B cell (primary cell): Measurements from ENCODE around the gene ADH7. TPM values are rescaled to one million over a fixed set of nuclear protein-coding genes. Genes with fewer than 3 reads are reported as not detected.

Source experiments
- ATAC-seq: fragments of 200-7000 bp; cut with Tn5 transposase; one replicate; pipeline ENCODE4 v1.10.0; 2021; ENCODE audit warnings: low read depth, mild to moderate bottlenecking, moderate number of reproducible peaks, moderate library complexity
- CTCF ChIA-PET: fragments of 350-600 bp; sonication (Branson Sonifier 250); formaldehyde crosslinking; loops from one replicate; lab custom pipeline; 2021; ENCODE audit warnings: antibody characterized with exemption, inconsistent platforms; lab: Charles Lee
- POLR2A ChIA-PET: fragments of 350-600 bp; sonication (Branson Sonifier 250); formaldehyde crosslinking; loops from one replicate; lab custom pipeline; 2021; ENCODE audit warnings: antibody characterized with exemption; lab: Charles Lee
- DNase-seq: peaks from one replicate; pipeline ENCODE4 v3.0.0; 2013
- H2AFZ ChIP-seq: 2 replicates; pipeline ENCODE4 v1.6.1; 2012; ENCODE audit warnings: mild to moderate bottlenecking, low read depth, low read length; ENCODE audit not compliant: insufficient read depth, poor library complexity, severe bottlenecking
- H3K27ac ChIP-seq, 2 donors: 1 replicate in 1 of 2; 2 replicates in 1 of 2; pipeline ENCODE4 v1.5.1; 2012 to 2013; ENCODE audit warnings: low read length in 2 of 2, mild to moderate bottlenecking in 2 of 2, moderate library complexity in 1 of 2
- H3K27me3 ChIP-seq, 4 experiments: fragments of 200-600 bp in 1 of 4; sonication (generic) in 1 of 4; replicated peaks in 1 of 4; 1 replicate in 2 of 4; 2 replicates in 2 of 4; pipeline versions ENCODE4 v1.6.1 to v1.7.0; 2013 to 2016; ENCODE audit warnings: low read length in 3 of 4, mild to moderate bottlenecking in 2 of 4, mixed read lengths in 1 of 4, moderate library complexity in 1 of 4; ENCODE audit not compliant: insufficient read depth in 4 of 4, control insufficient read depth in 3 of 4; ENCODE audit errors: control extremely low read depth in 1 of 4
- H3K36me3 ChIP-seq, 2 experiments: replicated peaks in 1 of 2; 1 replicate in 1 of 2; 2 replicates in 1 of 2; pipeline versions ENCODE4 v1.6.1 to v1.7.1; 2013; ENCODE audit warnings: low read length in 1 of 2; ENCODE audit not compliant: insufficient read depth in 2 of 2, control insufficient read depth in 1 of 2; ENCODE audit errors: control extremely low read depth in 1 of 2, extremely low read depth in 1 of 2
- H3K4me1 ChIP-seq, 2 donors: fragments of 200-600 bp in 1 of 2; sonication (generic) in 1 of 2; 1 replicate in 1 of 2; 2 replicates in 1 of 2; pipeline versions ENCODE4 v1.5.1 to v1.6.1; 2013 to 2017; ENCODE audit warnings: low read length in 2 of 2; ENCODE audit not compliant: control insufficient read depth in 2 of 2, insufficient read depth in 2 of 2
- H3K4me2 ChIP-seq: replicated peaks from 2 replicates; pipeline ENCODE3; 2012; ENCODE audit warnings: mild to moderate bottlenecking, low read depth, low read length; ENCODE audit not compliant: poor library complexity, severe bottlenecking
- H3K4me3 ChIP-seq, 5 experiments: fragments of 200-600 bp in 1 of 5; sonication (generic) in 1 of 5; 1 replicate in 3 of 5; 2 replicates in 2 of 5; pipeline versions ENCODE4 v1.5.1 to v1.7.0; 2011 to 2016; ENCODE audit warnings: low read length in 4 of 5, mild to moderate bottlenecking in 4 of 5, low read depth in 2 of 5, control low read depth in 1 of 5, moderate library complexity in 1 of 5; ENCODE audit not compliant: insufficient read depth in 1 of 5; ENCODE audit errors: control extremely low read depth in 1 of 5, extremely low read depth in 1 of 5
- H3K79me2 ChIP-seq: fragments of 200-600 bp; sonication (generic); one replicate; pipeline ENCODE4 v1.6.0; 2016; ENCODE audit warnings: low read length; ENCODE audit not compliant: control insufficient read depth, insufficient read depth
- H3K9ac ChIP-seq: fragments of 200-600 bp; sonication (generic); 2 replicates; pipeline ENCODE4 v1.6.1; 2017; ENCODE audit warnings: mild to moderate bottlenecking, low read length, moderate library complexity
- H3K9me3 ChIP-seq, 3 donors: one replicate each; pipeline versions ENCODE4 v1.6.1 to v1.7.1; 2013; ENCODE audit warnings: low read length in 2 of 3; ENCODE audit not compliant: control insufficient read depth in 2 of 3, insufficient read depth in 1 of 3; ENCODE audit errors: control extremely low read depth in 1 of 3
- H4K20me1 ChIP-seq: 2 replicates; pipeline ENCODE4 v1.6.0; 2012; ENCODE audit warnings: mild to moderate bottlenecking, low read length; ENCODE audit not compliant: insufficient read depth, control insufficient read depth, poor library complexity, severe bottlenecking
- H3K27ac Mint-ChIP-seq: one replicate; pipeline ENCODE4 v1.8.0; 2021; ENCODE audit warnings: mixed read lengths
- H3K27me3 Mint-ChIP-seq: one replicate; pipeline ENCODE4 v1.8.0; 2021; ENCODE audit warnings: mixed read lengths
- H3K4me1 Mint-ChIP-seq: one replicate; pipeline ENCODE4 v1.8.0; 2021; ENCODE audit warnings: mixed read lengths
- H3K4me3 Mint-ChIP-seq: one replicate; pipeline ENCODE4 v1.8.0; 2021; ENCODE audit warnings: mixed read lengths
- H3K9me3 Mint-ChIP-seq: one replicate; pipeline ENCODE4 v1.8.0; 2022; ENCODE audit warnings: mixed read lengths; ENCODE audit not compliant: insufficient read depth
- EZH2 ChIP-seq: IDR thresholded peaks from 2 replicates; pipeline ENCODE4 v1.6.1; 2012; ENCODE audit warnings: borderline replicate concordance, low read depth, mild to moderate bottlenecking, moderate library complexity, low read length; ENCODE audit not compliant: insufficient read depth, poor library complexity, severe bottlenecking
- WGBS: methylation state at CpG from one replicate; pipeline ENCODE4 v1.1.5; 2013; ENCODE audit warnings: missing lambda C conversion rate; ENCODE audit not compliant: insufficient coverage; 5-methylcytosine and 5-hydroxymethylcytosine counted together
- intact Hi-C: fragments of 100-400 bp; cut with micrococcal nuclease; formaldehyde crosslinking; loops from one replicate; pipeline ENCODE4 v1.10.0; 2022
- polyA plus RNA-seq: library from polyadenylated mRNA; depleted of rRNA; stranded (reverse); fragments of >200 nt; gene quantifications from 2 replicates; pipeline ENCODE4 v1.2.3, GENCODE V29; 2012
- total RNA-seq, 2 donors: library from RNA; stranded (reverse); fragments of 120-200 nt in 1 of 2; gene quantifications; 1 replicate in 1 of 2; 2 replicates in 1 of 2; pipeline versions ENCODE4 v1.2.3 to v1.2.4, GENCODE V29; 2013 to 2022
- TF ChIP-seq, protein P1 (sequence below): fragments of 200-600 bp; IDR thresholded peaks from one replicate; pipeline ENCODE4 v1.8.0; 2022; ENCODE audit warnings: antibody characterized with exemption, mild to moderate bottlenecking

Gene ADH7
- total and polyA plus RNA-seq, 2 donors (not counting 1 experiment from before 2014, with no cell fraction given) = not detected

DNA sequence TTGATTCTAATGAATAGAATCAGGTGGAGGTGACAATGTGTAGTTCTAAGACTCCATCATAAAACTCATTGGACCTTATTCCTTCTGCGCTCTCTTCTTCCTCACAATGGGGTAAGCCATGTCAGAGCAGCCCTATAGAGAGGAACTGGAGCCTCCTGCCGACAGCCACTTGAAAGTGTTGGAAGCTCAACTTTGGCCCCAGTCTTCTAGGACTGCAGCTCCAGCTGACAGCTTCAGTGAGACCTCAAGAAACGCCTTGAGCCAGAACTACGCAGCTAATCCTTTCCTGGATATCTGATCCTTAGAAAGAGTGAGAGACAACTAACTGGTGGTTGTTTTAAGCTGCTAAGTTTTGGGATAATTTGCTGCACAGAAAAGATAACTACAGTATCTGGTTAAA, 22.1 kb upstream of the ADH7 start:
- CTCF ChIA-PET = interaction anchor here (0.8 kb wide), 1 partner anchor 339 kb away, joined by 3 read pairs; no protein-coding TSS in a partner anchor
- peaks cover 18% of the 10 kb centered on the region for H3K27me3 Mint-ChIP-seq
- no peak overlapping the region for H3K4me3 Mint-ChIP-seq
- ATAC-seq (no peak), DNase-seq (no peak)
- no peaks in the 10 kb centered on the region for H4K20me1 ChIP-seq
- no peaks in the 10 kb centered on the region for H3K36me3 ChIP-seq
- H3K9me3 Mint-ChIP-seq = peaks cover 3% of the 10 kb centered on the region
- peaks cover 0 to 8% (median 8%) of the 10 kb centered on the region in 3 donors for H3K9me3 ChIP-seq
- no peak overlapping the region for H3K27ac ChIP-seq
- no peak overlapping the region for H2AFZ ChIP-seq
- WGBS = 80% methylated on average over 4 of the region's 4 CpGs
- no peaks in the 10 kb centered on the region for H3K4me1 Mint-ChIP-seq
- H3K4me1 ChIP-seq = no peaks in the 10 kb centered on the region
- peaks cover 0 to 4% (median 1%) of the 10 kb centered on the region in 4 experiments for H3K27me3 ChIP-seq
- intact Hi-C loops = no loop called here
- H3K4me2 ChIP-seq = no peak overlapping the region
- no peaks in the 10 kb centered on the region for H3K79me2 ChIP-seq
- no peak overlapping the region for H3K27ac Mint-ChIP-seq
- TF ChIP-seq, protein P1, sequence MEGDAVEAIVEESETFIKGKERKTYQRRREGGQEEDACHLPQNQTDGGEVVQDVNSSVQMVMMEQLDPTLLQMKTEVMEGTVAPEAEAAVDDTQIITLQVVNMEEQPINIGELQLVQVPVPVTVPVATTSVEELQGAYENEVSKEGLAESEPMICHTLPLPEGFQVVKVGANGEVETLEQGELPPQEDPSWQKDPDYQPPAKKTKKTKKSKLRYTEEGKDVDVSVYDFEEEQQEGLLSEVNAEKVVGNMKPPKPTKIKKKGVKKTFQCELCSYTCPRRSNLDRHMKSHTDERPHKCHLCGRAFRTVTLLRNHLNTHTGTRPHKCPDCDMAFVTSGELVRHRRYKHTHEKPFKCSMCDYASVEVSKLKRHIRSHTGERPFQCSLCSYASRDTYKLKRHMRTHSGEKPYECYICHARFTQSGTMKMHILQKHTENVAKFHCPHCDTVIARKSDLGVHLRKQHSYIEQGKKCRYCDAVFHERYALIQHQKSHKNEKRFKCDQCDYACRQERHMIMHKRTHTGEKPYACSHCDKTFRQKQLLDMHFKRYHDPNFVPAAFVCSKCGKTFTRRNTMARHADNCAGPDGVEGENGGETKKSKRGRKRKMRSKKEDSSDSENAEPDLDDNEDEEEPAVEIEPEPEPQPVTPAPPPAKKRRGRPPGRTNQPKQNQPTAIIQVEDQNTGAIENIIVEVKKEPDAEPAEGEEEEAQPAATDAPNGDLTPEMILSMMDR = no peak
- no peak for TF ChIP-seq EZH2
- H3K4me3 ChIP-seq = no peak overlapping the region
- H3K9ac ChIP-seq = no peak overlapping the region
- POLR2A ChIA-PET = no interaction called here

DNA sequence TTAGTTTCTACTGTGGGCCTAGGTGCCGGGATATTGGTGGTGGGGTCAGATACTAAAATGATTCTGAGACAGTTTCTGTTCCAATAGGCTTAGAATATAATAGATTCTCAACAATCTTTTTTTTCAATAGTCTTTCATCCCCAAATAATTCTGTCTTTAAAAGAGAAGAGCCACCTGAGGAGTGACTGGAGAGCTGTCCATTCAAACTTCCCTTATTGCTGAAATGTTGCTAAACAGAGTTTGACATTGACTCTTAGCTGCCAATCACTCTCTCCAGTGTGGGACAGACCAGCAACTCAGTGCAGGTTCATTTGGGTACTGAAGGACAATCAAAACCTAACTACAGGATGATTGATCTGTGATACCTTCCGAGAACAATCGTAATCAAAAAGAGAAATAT, 12.4 kb upstream of the ADH7 start:
- no peak overlapping the region for H3K27ac ChIP-seq
- H4K20me1 ChIP-seq = no peaks in the 10 kb centered on the region
- no peak overlapping the region for H3K9ac ChIP-seq
- H3K27me3 ChIP-seq = no peaks in the 10 kb centered on the region
- intact Hi-C loops = no loop called here
- H3K9me3 ChIP-seq = peaks cover 0 to 6% (median 0%) of the 10 kb centered on the region in 3 donors
- no peak for ATAC-seq
- H3K27me3 Mint-ChIP-seq = peaks cover 8% of the 10 kb centered on the region
- ChIA-PET POLR2A (no interaction called here), CTCF (no interaction called here)
- no peaks in the 10 kb centered on the region for H3K4me1 Mint-ChIP-seq
- no peak overlapping the region for H3K4me3 ChIP-seq
- H3K4me1 ChIP-seq = no peaks in the 10 kb centered on the region
- no peaks in the 10 kb centered on the region for H3K79me2 ChIP-seq
- no peak overlapping the region for H2AFZ ChIP-seq
- H3K4me2 ChIP-seq = no peak overlapping the region
- no peak for DNase-seq
- H3K4me3 Mint-ChIP-seq = no peak overlapping the region
- no peaks in the 10 kb centered on the region for H3K36me3 ChIP-seq
- H3K27ac Mint-ChIP-seq = no peak overlapping the region
- no CpG with 5 or more reads among the region's 3 CpGs for WGBS
- TF ChIP-seq, protein P1 = no peak
- TF ChIP-seq EZH2 = no peak
- H3K9me3 Mint-ChIP-seq = peaks cover 9% of the 10 kb centered on the region
